Lung (tissue), 12 donors: ENCODE data around the gene AP4M1. TPM values are rescaled to one million over a fixed set of nuclear protein-coding genes. Genes with fewer than 3 reads are reported as not detected.

Source experiments
- ATAC-seq: fragments of 200-7000 bp; cut with Tn5 transposase; one replicate; pipeline ENCODE4 v1.9.1; 2020; ENCODE audit warnings: moderate number of reproducible peaks; ENCODE audit not compliant: insufficient read depth, low FRiP score
- DNase-seq, 3 donors: peaks; one replicate each; pipeline ENCODE4 v3.0.0-alpha.2; 2013 to 2017
- H3K27ac ChIP-seq, 2 donors: one replicate each; pipeline ENCODE4 v1.5.1; 2013; ENCODE audit warnings: mild to moderate bottlenecking in 2 of 2, moderate library complexity in 2 of 2, control low read depth in 1 of 2, inconsistent platforms in 1 of 2, low read depth in 1 of 2, low read length in 1 of 2
- H3K27me3 ChIP-seq, 3 donors: one replicate each; pipeline ENCODE4 v1.5.1; 2013; ENCODE audit warnings: low read length in 2 of 3; ENCODE audit not compliant: control insufficient read depth in 3 of 3, insufficient read depth in 3 of 3
- H3K36me3 ChIP-seq, 4 donors: one replicate each; pipeline ENCODE4 v1.5.1; 2013; ENCODE audit warnings: low read length in 4 of 4, mild to moderate bottlenecking in 1 of 4, moderate library complexity in 1 of 4; ENCODE audit not compliant: control insufficient read depth in 4 of 4, insufficient read depth in 4 of 4
- H3K4me1 ChIP-seq, 5 donors: one replicate each; pipeline ENCODE4 v1.5.1; 2013; ENCODE audit warnings: low read length in 5 of 5, mild to moderate bottlenecking in 2 of 5, moderate library complexity in 1 of 5; ENCODE audit not compliant: control insufficient read depth in 5 of 5, insufficient read depth in 5 of 5
- H3K4me3 ChIP-seq: one replicate; pipeline ENCODE4 v1.5.1; 2013; ENCODE audit warnings: mild to moderate bottlenecking, control low read depth, moderate library complexity
- H3K9ac ChIP-seq, 2 donors: one replicate each; pipeline ENCODE4 v1.5.1; 2013; ENCODE audit warnings: low read length in 2 of 2, control low read depth in 1 of 2; ENCODE audit not compliant: insufficient read depth in 1 of 2
- H3K9me3 ChIP-seq, 4 donors: one replicate each; pipeline ENCODE4 v1.5.1; 2013; ENCODE audit warnings: low read length in 3 of 4, mild to moderate bottlenecking in 1 of 4, moderate library complexity in 1 of 4; ENCODE audit not compliant: control insufficient read depth in 4 of 4, insufficient read depth in 3 of 4
- WGBS, 2 donors: extraction: QIAGEN DNeasy Blood & Tissue Kit; methylation state at CpG; one replicate each; pipeline ENCODE4 v1.1.7; 2013; 5-methylcytosine and 5-hydroxymethylcytosine counted together
- polyA plus RNA-seq, 2 donors: library from polyadenylated mRNA; stranded (reverse); fragments of 200-250 nt; gene quantifications; one replicate each; pipeline ENCODE4 v1.2.1, GENCODE V29; 2013
- total RNA-seq, 2 donors: library from RNA; depleted of rRNA in 1 of 2; stranded (reverse); fragments of >200 nt in 1 of 2; gene quantifications; one replicate each; pipeline ENCODE4 v1.2.1, GENCODE V29; 2014 to 2021
- TF ChIP-seq, protein P1 (sequence below): IDR thresholded peaks from 2 replicates; pipeline ENCODE4 v1.5.1; 2012; ENCODE audit warnings: mild to moderate bottlenecking; ENCODE audit errors: control extremely low read depth, extremely low read depth
- donor health status: control.
- donor health status: control.
- donor health status: Bipolar disorder and iron deficiency.
- donor health status: healthy.
- donor health status: DM: yes; HTN: yes; CAD: no.

AP4M1 gene
- total and polyA plus RNA-seq, 4 donors: 14.8 to 24.2 (median 17.1) TPM

DNA sequence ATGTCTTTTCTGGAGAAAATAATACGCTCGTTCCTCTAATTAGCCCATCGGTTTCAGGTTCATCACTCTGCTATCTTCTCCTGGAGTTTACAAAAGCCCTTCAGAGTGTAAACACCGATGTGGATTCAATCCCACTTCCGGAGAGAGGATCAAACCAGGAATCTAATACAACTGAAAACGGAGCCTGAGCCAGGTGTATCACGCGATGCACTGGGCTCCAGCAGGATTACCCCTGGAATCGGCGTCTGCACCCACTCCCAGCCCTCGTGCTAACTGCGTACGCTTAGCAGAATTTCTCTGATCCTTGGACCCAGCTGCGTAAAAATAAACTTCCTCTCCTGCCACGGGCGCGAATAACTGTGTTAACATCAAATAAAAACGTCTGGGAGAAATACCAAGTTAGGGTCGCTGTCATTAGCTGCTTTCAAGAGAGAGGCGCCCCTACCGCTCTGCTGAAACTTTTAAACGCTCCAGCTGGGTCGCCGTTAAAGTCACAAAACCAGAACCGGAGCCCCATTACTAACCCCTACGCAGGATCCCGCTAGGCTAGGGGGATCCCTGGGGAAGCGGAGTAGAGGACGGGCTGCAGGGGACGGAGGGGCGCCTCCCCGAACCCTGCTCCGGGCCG lies 20.4 kb upstream of the AP4M1 start:
- TF ChIP-seq, protein P1, sequence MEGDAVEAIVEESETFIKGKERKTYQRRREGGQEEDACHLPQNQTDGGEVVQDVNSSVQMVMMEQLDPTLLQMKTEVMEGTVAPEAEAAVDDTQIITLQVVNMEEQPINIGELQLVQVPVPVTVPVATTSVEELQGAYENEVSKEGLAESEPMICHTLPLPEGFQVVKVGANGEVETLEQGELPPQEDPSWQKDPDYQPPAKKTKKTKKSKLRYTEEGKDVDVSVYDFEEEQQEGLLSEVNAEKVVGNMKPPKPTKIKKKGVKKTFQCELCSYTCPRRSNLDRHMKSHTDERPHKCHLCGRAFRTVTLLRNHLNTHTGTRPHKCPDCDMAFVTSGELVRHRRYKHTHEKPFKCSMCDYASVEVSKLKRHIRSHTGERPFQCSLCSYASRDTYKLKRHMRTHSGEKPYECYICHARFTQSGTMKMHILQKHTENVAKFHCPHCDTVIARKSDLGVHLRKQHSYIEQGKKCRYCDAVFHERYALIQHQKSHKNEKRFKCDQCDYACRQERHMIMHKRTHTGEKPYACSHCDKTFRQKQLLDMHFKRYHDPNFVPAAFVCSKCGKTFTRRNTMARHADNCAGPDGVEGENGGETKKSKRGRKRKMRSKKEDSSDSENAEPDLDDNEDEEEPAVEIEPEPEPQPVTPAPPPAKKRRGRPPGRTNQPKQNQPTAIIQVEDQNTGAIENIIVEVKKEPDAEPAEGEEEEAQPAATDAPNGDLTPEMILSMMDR: no peak
- Histone ChIP-seq H3K4me1 (peaks cover 0 to 20% (median 6%) of the 10 kb centered on the region in 5 donors), H3K27me3 (no peaks in the 10 kb centered on the region), H3K4me3 (peak overlapping the region; percentile 95), H3K9me3 (no peaks in the 10 kb centered on the region), H3K36me3 (peaks cover 9 to 34% (median 19%) of the 10 kb centered on the region in 4 donors), H3K9ac (peak overlapping the region; percentile 87 to 89), H3K27ac (peak overlapping the region; percentile 93)
- ATAC-seq (no peak), DNase-seq (peak in 2 of 3 donors; percentile 27 to 33)
- 1% methylated on average over 29 to 34 of the region's 34 CpGs for WGBS, 2 donors

DNA sequence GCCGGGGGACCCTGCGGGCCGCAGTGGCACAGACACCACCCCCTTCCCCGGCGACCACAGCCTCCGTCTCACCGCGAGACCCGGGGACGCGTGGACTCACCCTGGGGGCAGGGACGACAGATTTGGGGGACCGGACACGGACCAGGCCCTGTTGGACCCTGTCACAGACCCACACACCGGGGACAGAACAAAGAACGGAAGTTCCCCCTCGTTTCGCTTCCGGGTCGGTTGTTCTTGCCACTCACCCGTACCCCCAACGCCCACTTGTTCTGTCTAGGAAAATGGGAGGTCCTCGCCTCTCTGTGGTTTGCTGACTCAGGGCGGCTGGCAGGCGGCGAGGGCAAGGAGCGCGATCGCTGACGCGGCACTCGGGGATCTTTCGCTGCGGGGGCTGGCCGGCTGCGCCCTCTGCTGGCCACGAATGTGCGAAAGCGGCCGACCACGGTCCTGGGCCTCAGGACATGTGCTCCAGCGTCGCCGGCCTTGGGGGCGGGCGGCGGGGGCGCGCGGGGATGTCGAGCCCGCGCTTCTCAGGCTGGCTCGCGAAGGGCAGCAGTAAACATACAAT lies 19.8 kb upstream of the AP4M1 start, which contains the start of gene ZNF3:
Gene ZNF3, minus strand, starts transcription at position 189 of the 568 bp plus-strand sequence. CDS start 4,366 bp downstream, outside the sequence.
- Histone ChIP-seq H3K36me3 (peaks cover 5 to 32% (median 15%) of the 10 kb centered on the region in 4 donors), H3K27me3 (no peaks in the 10 kb centered on the region), H3K4me3 (peak within 1 kb of the TSS; percentile 95), H3K9me3 (no peaks in the 10 kb centered on the region), H3K27ac (peak within 1 kb of the TSS; percentile 93), H3K9ac (peak within 1 kb of the TSS; percentile 87 to 89), H3K4me1 (peaks cover 0 to 21% (median 6%) of the 10 kb centered on the region in 5 donors)
- DNase-seq: peak; percentile 99 to 100 (median 100)
- 0 to 1% methylated on average over 51 to 55 of the region's 55 CpGs for WGBS, 2 donors
- peak; percentile 93 for ATAC-seq
- TF ChIP-seq, protein P1: peak; percentile 88

- DNase-seq (no peak), ATAC-seq (no peak)
- 51 to 65% methylated on average over 4 of the region's 4 CpGs for WGBS, 2 donors
- H3K36me3 ChIP-seq: peaks cover 0 to 28% (median 9%) of the 10 kb centered on the region in 4 donors
- H3K9me3 ChIP-seq: no peaks in the 10 kb centered on the region
- H3K4me3 ChIP-seq: no peak overlapping the region
- no peak overlapping the region for H3K9ac ChIP-seq
- TF ChIP-seq, protein P1: no peak
- peak overlapping the region in 1 of 2 donors; percentile 49 for H3K27ac ChIP-seq
- H3K27me3 ChIP-seq: no peaks in the 10 kb centered on the region
- H3K4me1 ChIP-seq: peaks cover 0 to 27% (median 6%) of the 10 kb centered on the region in 5 donors
Measured at GRCh38 chr7:100082978-100083377, 18.5 kb upstream of the AP4M1 start.
